ENCODE data around the gene GLYR1. TPM values are rescaled to one million over a fixed set of nuclear protein-coding genes. Genes with fewer than 3 reads are reported as not detected.
A peak's percentile ranks its signal among the peaks of the same experiment; 100 is the strongest.

The GLYR1 gene
- total RNA-seq, 1 donor from 2014 or later = 45.7 TPM

- DNase-seq (ENCODE audit: low read depth in 2 of 2) = no peak
Observed at GRCh38 chr16:4880006-4880580, 33.0 kb upstream of the GLYR1 start.

- DNase-seq (ENCODE audit: low read depth in 2 of 2) = no peak
Observed at GRCh38 chr16:4879049-4879448, 32.0 kb upstream of the GLYR1 start.

- no peak for DNase-seq (ENCODE audit: low read depth in 2 of 2)
Observed at GRCh38 chr16:4877380-4877685, 30.2 kb upstream of the GLYR1 start.

GRCh38 chr16:4876646-4877379 lies 29.7 kb upstream of the GLYR1 start:
- no peak for DNase-seq (ENCODE audit: low read depth in 2 of 2)

GRCh38 chr16:4874666-4875065 lies 27.6 kb upstream of the GLYR1 start:
- DNase-seq (ENCODE audit: low read depth in 2 of 2) = no peak

- no peak for DNase-seq (ENCODE audit: low read depth in 2 of 2)
Observed at GRCh38 chr16:4873091-4873490, 26.0 kb upstream of the GLYR1 start.

GRCh38 chr16:4871071-4871470 lies 24.0 kb upstream of the GLYR1 start:
- DNase-seq (ENCODE audit: low read depth in 2 of 2) = no peak

- no peak for DNase-seq (ENCODE audit: low read depth in 2 of 2)
Observed at GRCh38 chr16:4870138-4870671, 23.1 kb upstream of the GLYR1 start.

- DNase-seq (ENCODE audit: low read depth in 2 of 2) = no peak
Observed at GRCh38 chr16:4869147-4869805, 22.2 kb upstream of the GLYR1 start.

GRCh38 chr16:4868535-4868934 lies 21.4 kb upstream of the GLYR1 start:
- DNase-seq (ENCODE audit: low read depth in 2 of 2) = no peak

- no peak for DNase-seq (ENCODE audit: low read depth in 2 of 2)
Observed at GRCh38 chr16:4868026-4868425, 20.9 kb upstream of the GLYR1 start.

- DNase-seq (ENCODE audit: low read depth in 2 of 2) = no peak
Observed at GRCh38 chr16:4866586-4866985, 19.5 kb upstream of the GLYR1 start.

- DNase-seq (ENCODE audit: low read depth in 2 of 2) = no peak
Observed at GRCh38 chr16:4865231-4865860, 18.3 kb upstream of the GLYR1 start.

GRCh38 chr16:4864728-4865127 lies 17.6 kb upstream of the GLYR1 start:
- DNase-seq (ENCODE audit: low read depth in 2 of 2) = no peak

- peak in 1 of 2 donors; percentile 28 for DNase-seq (ENCODE audit: low read depth in 2 of 2)
Observed at GRCh38 chr16:4862639-4863038, 15.6 kb upstream of the GLYR1 start.

- no peak for DNase-seq (ENCODE audit: low read depth in 2 of 2)
Observed at GRCh38 chr16:4860727-4861342, 13.7 kb upstream of the GLYR1 start.

- peak; percentile 54 to 85 for DNase-seq (ENCODE audit: low read depth in 2 of 2)
Observed at GRCh38 chr16:4859900-4860255, 12.8 kb upstream of the GLYR1 start.

GRCh38 chr16:4859190-4859899 lies 12.3 kb upstream of the GLYR1 start:
- peak in 1 of 2 donors; percentile 69 for DNase-seq (ENCODE audit: low read depth in 2 of 2)

- no peak for DNase-seq (ENCODE audit: low read depth in 2 of 2)
Observed at GRCh38 chr16:4855804-4856203, 8.7 kb upstream of the GLYR1 start.

GRCh38 chr16:4855371-4855770 lies 8.3 kb upstream of the GLYR1 start:
- no peak for DNase-seq (ENCODE audit: low read depth in 2 of 2)

- DNase-seq (ENCODE audit: low read depth in 2 of 2) = peak in 1 of 2 donors; percentile 79
Observed at GRCh38 chr16:4852221-4852872, 5.3 kb upstream of the GLYR1 start.

All from dermis microvascular lymphatic vessel endothelial cell (primary cell).